GM19324 (cell line): ENCODE data around the gene ZDHHC9.

Experiments used
- ATAC-seq: cut with Tn5 transposase; IDR thresholded peaks from one replicate; pipeline ENCODE4 v1.9.1; 2021; ENCODE audit warnings: mild to moderate bottlenecking, moderate library complexity; ENCODE audit not compliant: unreplicated experiment, low FRiP score

Gene ZDHHC9

GRCh38 chrX:129788527-129788926, 55.2 kb downstream of the ZDHHC9 start:
- ATAC-seq, result no peak

- no peak for ATAC-seq
Measured at GRCh38 chrX:129787336-129788055, 56.2 kb downstream of the ZDHHC9 start.

DNA sequence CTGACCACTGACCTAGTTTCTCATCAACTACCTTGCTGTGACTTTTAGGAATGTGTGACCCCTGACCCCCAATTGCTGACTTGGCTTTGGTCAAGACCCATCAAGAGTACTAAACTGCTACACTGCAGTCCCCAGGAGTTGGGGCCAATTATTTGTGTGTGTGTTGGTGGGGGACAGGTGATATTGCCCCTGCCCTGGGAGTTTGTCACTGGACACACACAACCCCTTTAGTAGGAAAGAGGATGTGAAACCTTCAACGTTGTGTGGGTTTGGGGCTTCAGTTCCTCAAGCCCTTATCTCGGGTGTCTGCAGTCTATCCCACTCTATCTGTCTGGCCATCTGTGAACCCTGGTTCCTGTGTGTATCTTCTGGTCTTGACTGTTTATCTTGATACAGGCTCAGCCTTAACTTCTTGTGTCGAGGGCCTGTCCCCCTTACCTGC, 57.5 kb downstream of the ZDHHC9 start:
- peak; percentile 74 for ATAC-seq

- no peak for ATAC-seq
Measured at GRCh38 chrX:129785160-129785947, 58.3 kb downstream of the ZDHHC9 start.

DNA sequence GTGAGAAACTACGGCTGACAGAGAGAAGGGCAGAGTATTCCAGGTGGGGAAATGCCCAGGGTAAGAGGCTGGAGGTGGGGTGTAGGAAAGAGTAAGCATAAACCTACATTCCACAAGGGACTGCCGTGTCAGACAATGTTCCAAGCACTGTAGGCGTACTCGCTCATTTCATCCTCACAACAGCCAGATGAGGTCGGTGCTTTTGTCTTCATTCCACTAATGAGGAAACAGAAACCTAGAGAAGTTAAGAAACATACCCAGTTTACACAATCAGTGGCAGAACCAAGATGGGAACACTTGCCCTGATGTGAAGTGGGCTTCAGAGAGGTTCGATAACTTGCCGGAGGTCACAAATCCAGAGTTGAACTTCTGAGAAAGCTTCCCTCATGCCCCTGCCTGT, 59.3 kb downstream of the ZDHHC9 start:
- no peak for ATAC-seq

GRCh38 chrX:129783291-129783713, 60.4 kb downstream of the ZDHHC9 start:
- ATAC-seq, result no peak

DNA sequence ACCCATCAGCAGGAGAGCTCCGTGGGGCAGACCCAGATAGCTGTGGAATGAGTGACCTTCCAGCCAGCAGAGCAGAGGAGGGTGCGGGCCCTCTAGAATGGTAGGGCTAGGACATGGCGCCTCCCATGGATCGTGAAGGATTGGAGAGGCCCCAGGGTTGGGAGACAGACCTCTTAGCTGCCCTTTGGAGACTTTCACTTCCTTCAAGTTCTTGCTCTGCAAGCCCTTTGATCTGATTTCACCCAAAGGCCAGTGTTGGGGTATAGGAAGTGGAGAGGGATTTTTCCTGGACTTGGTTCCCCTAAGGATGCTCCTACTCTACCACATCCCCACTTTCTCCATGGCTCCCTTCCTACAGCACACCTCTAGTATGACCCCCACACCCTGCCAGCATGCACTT, 61.0 kb downstream of the ZDHHC9 start:
- no peak for ATAC-seq

- no peak for ATAC-seq
Measured at GRCh38 chrX:129781680-129782495, 61.8 kb downstream of the ZDHHC9 start.

DNA sequence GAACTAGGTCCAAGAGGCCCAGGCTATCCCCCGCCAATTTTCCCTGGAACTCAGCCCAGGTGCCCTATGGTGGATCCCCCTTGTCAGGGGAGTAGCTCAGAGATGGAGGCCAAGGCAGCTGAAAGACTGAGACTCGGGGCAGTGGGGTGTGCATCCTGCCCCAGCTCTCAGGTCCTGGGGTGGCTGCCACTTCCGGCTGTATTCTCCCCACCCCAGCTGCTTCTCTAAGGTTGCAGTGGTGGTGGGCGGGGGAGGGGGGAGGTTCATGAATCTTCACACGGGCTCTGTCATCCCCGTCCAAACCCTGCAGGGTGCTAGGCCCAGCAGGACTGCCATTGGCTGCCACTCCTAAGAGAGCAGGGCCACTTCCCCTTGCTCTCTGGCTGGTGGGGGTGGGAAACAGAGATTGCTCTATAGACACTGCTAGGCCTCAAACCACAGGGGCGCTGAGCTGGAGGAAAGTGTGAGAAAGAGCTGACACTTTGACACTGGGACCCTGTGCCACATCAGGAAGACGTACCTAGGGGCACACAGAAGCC, 62.5 kb downstream of the ZDHHC9 start:
- ATAC-seq, result peak; percentile 74

GRCh38 chrX:129780441-129781105, 63.1 kb downstream of the ZDHHC9 start:
- ATAC-seq, result no peak

DNA sequence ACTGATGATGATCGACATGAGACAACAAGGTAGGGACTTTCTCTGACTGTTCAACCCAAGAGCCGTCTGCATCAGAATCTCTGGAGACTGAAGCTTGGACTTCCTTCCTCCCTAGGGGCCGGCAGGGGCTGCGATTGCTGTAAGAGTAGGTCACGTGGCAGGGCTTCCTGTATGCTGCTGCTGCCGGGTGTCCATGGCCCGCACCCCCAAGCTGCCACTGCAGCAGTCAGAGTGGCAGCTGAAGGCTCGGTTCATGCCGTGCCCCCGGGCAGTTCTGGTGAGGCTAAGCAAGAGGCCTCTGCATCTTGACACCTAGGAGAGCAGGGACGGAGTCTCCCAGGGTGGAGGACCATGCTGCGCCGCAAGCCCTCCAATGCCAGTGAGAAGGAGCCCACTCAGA, 63.9 kb downstream of the ZDHHC9 start, which contains the start of gene SASH3:
TSS of gene SASH3 (plus strand) at position 203 of the 400 bp plus-strand sequence. CDS start at position 352, 149 bp downstream.
- ATAC-seq, result peak; percentile 30

GRCh38 chrX:129779086-129779672, 64.5 kb downstream of the ZDHHC9 start:
- ATAC-seq, result no peak

GRCh38 chrX:129777218-129778030, 66.3 kb downstream of the ZDHHC9 start:
- ATAC-seq, result no peak

- ATAC-seq, result no peak
Measured at GRCh38 chrX:129773649-129774458, 69.8 kb downstream of the ZDHHC9 start.

DNA sequence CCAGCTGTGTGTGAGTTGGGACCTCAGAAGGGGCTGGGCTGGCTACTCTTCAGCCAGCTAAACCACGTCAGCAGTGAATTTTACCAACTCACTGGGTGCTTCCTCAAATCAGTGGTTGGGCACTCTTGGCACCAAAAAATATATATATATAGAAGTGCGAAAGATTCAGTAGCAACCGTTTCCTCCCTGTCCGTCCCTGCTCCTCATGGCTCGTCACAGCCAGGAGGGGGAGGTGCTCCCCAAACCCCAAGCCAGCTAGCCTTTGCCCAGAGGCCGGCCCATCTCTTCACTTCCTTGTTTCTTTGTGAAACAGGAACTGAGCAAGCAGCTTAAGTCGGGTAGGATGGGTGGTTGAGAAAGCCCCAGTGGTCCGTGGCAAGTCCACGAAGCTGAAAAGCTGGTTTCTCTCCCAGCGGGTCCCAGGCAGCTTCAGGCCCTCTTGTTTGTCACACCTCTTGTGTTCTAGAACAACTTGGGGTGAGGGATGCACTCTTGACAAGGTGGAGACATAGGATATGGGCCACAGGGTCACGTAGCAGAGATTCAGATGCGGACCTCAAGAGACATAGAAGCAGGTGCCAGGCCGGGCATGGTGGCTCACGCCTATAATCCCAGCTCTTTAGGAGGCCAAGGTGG, 70.8 kb downstream of the ZDHHC9 start:
- ATAC-seq, result peak; percentile 70

GRCh38 chrX:129771266-129771995, 72.3 kb downstream of the ZDHHC9 start:
- no peak for ATAC-seq
